Trophoblast cell (in vitro differentiated cells and primary cell): ENCODE data around the gene CLDN9.

Experiments
- DNase-seq, 2 donors: peaks; one replicate each; pipeline ENCODE4 v3.0.0-alpha.2; 2016
- H2AFZ ChIP-seq: 2 replicates; pipeline ENCODE4 v1.6.1; 2013; ENCODE audit warnings: low read length, moderate library complexity, mild to moderate bottlenecking; ENCODE audit not compliant: insufficient read depth, poor library complexity
- H2AK5ac ChIP-seq: 2 replicates; pipeline ENCODE4 v1.6.1; 2013; ENCODE audit warnings: mild to moderate bottlenecking, low read length
- H2BK120ac ChIP-seq: 2 replicates; pipeline ENCODE4 v1.6.1; 2013; ENCODE audit warnings: low read length, mild to moderate bottlenecking, moderate library complexity; ENCODE audit not compliant: insufficient read depth, poor library complexity
- H2BK12ac ChIP-seq: 2 replicates; pipeline ENCODE4 v1.6.1; 2013; ENCODE audit warnings: mild to moderate bottlenecking, low read length, moderate library complexity
- H2BK5ac ChIP-seq: 2 replicates; pipeline ENCODE4 v1.6.1; 2013; ENCODE audit warnings: low read length, low read depth, moderate library complexity, mild to moderate bottlenecking; ENCODE audit not compliant: poor library complexity
- H3K14ac ChIP-seq: 2 replicates; pipeline ENCODE4 v1.6.1; 2013; ENCODE audit warnings: mild to moderate bottlenecking, low read length
- H3K18ac ChIP-seq: 2 replicates; pipeline ENCODE4 v1.6.1; 2013; ENCODE audit warnings: mild to moderate bottlenecking, low read length
- H3K23ac ChIP-seq: 2 replicates; pipeline ENCODE4 v1.6.1; 2013; ENCODE audit warnings: low read length
- H3K27ac ChIP-seq: 2 replicates; pipeline ENCODE4 v1.5.1; 2013; ENCODE audit warnings: low read depth, mild to moderate bottlenecking, inconsistent platforms, low read length, moderate library complexity
- H3K27me3 ChIP-seq: 2 replicates; pipeline ENCODE4 v1.6.1; 2013; ENCODE audit warnings: inconsistent platforms, mild to moderate bottlenecking, low read length, moderate library complexity; ENCODE audit not compliant: insufficient read depth
- H3K36me3 ChIP-seq, 2 experiments: 1 replicate in 1 of 2; 2 replicates in 1 of 2; pipeline ENCODE4 v1.6.1; 2013; ENCODE audit warnings: low read length in 2 of 2, mild to moderate bottlenecking in 2 of 2, moderate library complexity in 1 of 2; ENCODE audit not compliant: insufficient read depth in 2 of 2, control insufficient read depth in 1 of 2
- H3K4ac ChIP-seq: 2 replicates; pipeline ENCODE4 v1.6.1; 2013; ENCODE audit warnings: low read depth, mild to moderate bottlenecking, low read length, moderate library complexity
- H3K4me1 ChIP-seq, 2 experiments: 1 replicate in 1 of 2; 2 replicates in 1 of 2; pipeline ENCODE4 v1.6.1; 2013; ENCODE audit warnings: low read length in 2 of 2, mild to moderate bottlenecking in 2 of 2, moderate library complexity in 1 of 2; ENCODE audit not compliant: insufficient read depth in 2 of 2, control insufficient read depth in 1 of 2
- H3K4me2 ChIP-seq: 2 replicates; pipeline ENCODE4 v1.6.1; 2013; ENCODE audit warnings: inconsistent platforms, mild to moderate bottlenecking, low read length, moderate library complexity
- H3K4me3 ChIP-seq: 2 replicates; pipeline ENCODE4 v1.5.1; 2013; ENCODE audit warnings: mild to moderate bottlenecking, low read depth, low read length, inconsistent platforms
- H3K79me1 ChIP-seq: one replicate; pipeline ENCODE4 v1.6.1; 2013; ENCODE audit warnings: low read length
- H3K79me2 ChIP-seq: 2 replicates; pipeline ENCODE4 v1.6.1; 2013; ENCODE audit warnings: low read length, mild to moderate bottlenecking; ENCODE audit not compliant: control insufficient read depth, insufficient read depth, poor library complexity
- H3K9ac ChIP-seq: 2 replicates; pipeline ENCODE4 v1.6.1; 2013; ENCODE audit warnings: mild to moderate bottlenecking, low read length
- H3K9me3 ChIP-seq: 2 replicates; pipeline ENCODE4 v1.6.1; 2013; ENCODE audit warnings: low read depth, mild to moderate bottlenecking, control low read depth, inconsistent platforms, low read length; ENCODE audit not compliant: insufficient read depth
- H4K12ac ChIP-seq: 2 replicates; pipeline ENCODE4 v1.6.1; 2013; ENCODE audit warnings: low read depth, mild to moderate bottlenecking, low read length, moderate library complexity
- H4K8ac ChIP-seq: 2 replicates; pipeline ENCODE4 v1.6.1; 2013; ENCODE audit warnings: low read depth, mild to moderate bottlenecking, low read length, moderate library complexity
- H4K91ac ChIP-seq: one replicate; pipeline ENCODE4 v1.6.1; 2013; ENCODE audit warnings: low read depth, mild to moderate bottlenecking, low read length, moderate library complexity
- WGBS: extraction: QIAGEN DNeasy Blood & Tissue Kit; methylation state at CpG from one replicate; pipeline ENCODE4 v1.1.7; 2013; ENCODE audit warnings: missing lambda C conversion rate; ENCODE audit not compliant: insufficient read length, insufficient coverage; ENCODE audit errors: extremely low coverage; 5-methylcytosine and 5-hydroxymethylcytosine counted together

The CLDN9 gene

DNA sequence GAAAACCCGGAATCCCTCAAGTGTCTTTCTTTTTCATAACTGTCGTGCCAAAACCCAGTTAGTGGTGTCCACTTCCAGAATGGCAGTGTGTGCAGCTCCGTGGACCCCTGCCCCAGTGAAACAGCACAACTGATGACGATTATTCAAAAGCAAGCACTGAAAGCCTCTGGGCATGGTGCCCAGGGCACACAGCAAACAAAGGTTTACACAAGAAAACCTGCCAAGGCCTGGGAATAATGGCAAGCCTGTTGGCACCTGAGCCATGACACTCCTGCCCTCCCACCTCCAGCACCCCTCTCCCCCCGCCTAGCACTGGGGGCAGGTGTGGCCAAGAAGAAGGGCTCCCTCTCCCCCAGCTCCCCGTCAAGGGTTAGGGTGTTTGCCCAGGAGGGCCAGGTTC is 35.3 kb upstream of the CLDN9 start:
- no peaks in the 10 kb centered on the region for H3K27me3 ChIP-seq
- no peak overlapping the region for H4K12ac ChIP-seq
- peaks cover 45 to 53% of the 10 kb centered on the region in 2 experiments for H3K36me3 ChIP-seq
- no peak overlapping the region for H4K91ac ChIP-seq
- H3K4ac ChIP-seq: no peak overlapping the region
- no peak overlapping the region for H2BK12ac ChIP-seq
- peaks cover 17 to 21% of the 10 kb centered on the region in 2 experiments for H3K4me1 ChIP-seq
- no peak overlapping the region for H3K9ac ChIP-seq
- H2AK5ac ChIP-seq: no peak overlapping the region
- no peak overlapping the region for H3K23ac ChIP-seq
- H2BK5ac ChIP-seq: no peak overlapping the region
- no peak overlapping the region for H4K8ac ChIP-seq
- no peak overlapping the region for H3K14ac ChIP-seq
- H3K79me1 ChIP-seq: peaks cover 15% of the 10 kb centered on the region
- no peak overlapping the region for H3K27ac ChIP-seq
- no CpG with 5 or more reads among the region's 6 CpGs for WGBS
- H3K9me3 ChIP-seq: no peaks in the 10 kb centered on the region
- no peak for DNase-seq
- no peak overlapping the region for H2AFZ ChIP-seq
- H3K4me2 ChIP-seq: no peak overlapping the region
- no peak overlapping the region for H3K18ac ChIP-seq
- H2BK120ac ChIP-seq: no peak overlapping the region
- H3K4me3 ChIP-seq: no peak overlapping the region
- H3K79me2 ChIP-seq: peaks cover 10% of the 10 kb centered on the region

DNA sequence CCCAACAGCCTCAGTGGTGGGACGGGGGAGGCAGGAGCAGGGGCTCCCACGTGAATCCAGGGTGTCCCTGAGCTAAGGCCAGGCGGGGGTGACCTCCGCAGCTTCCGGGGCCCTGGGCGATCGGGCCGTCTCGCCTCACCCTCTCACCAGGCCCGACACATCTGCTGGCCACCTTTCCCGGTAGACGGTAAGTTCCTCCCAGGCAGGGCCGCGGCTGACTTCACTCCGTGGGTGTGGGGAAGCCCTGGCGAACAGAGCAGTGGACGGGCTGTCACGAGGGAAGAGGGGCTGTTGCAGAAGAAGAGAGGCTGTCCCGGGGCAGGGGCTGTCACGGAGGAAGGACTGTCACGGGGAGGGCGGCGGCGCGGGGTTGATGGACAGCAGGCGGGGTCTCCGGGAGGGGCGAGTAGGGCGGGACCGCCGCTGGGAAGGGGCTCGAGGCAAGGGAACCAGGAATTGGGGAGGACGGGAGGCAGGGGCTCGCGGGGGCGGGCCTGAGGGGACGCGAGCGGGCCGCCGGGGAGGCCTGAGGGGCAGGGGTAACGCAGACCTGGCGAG is 33.0 kb upstream of the CLDN9 start:
- peak overlapping the region; percentile 76 for H3K9ac ChIP-seq
- peak overlapping the region; percentile 63 for H3K14ac ChIP-seq
- peak overlapping the region; percentile 38 for H4K12ac ChIP-seq
- H2BK120ac ChIP-seq: peak overlapping the region; percentile 65
- peak overlapping the region; percentile 54 for H3K18ac ChIP-seq
- H3K27me3 ChIP-seq: no peaks in the 10 kb centered on the region
- peaks cover 17 to 23% of the 10 kb centered on the region in 2 experiments for H3K4me1 ChIP-seq
- WGBS: no CpG with 5 or more reads among the region's 43 CpGs
- peak overlapping the region; percentile 59 for H2AK5ac ChIP-seq
- peak overlapping the region; percentile 80 for H3K4me2 ChIP-seq
- peaks cover 26 to 34% of the 10 kb centered on the region in 2 experiments for H3K36me3 ChIP-seq
- peak overlapping the region; percentile 85 for H3K4me3 ChIP-seq
- peak overlapping the region; percentile 73 for H3K4ac ChIP-seq
- H3K9me3 ChIP-seq: no peaks in the 10 kb centered on the region
- H2AFZ ChIP-seq: peak overlapping the region; percentile 78
- peak overlapping the region; percentile 84 for H2BK5ac ChIP-seq
- no peak overlapping the region for H3K23ac ChIP-seq
- H3K79me1 ChIP-seq: peaks cover 15% of the 10 kb centered on the region
- H3K27ac ChIP-seq: peak overlapping the region; percentile 37
- peak overlapping the region; percentile 53 for H4K8ac ChIP-seq
- DNase-seq: no peak
- peaks cover 10% of the 10 kb centered on the region for H3K79me2 ChIP-seq
- peak overlapping the region; percentile 89 for H4K91ac ChIP-seq
- H2BK12ac ChIP-seq: no peak overlapping the region

DNA sequence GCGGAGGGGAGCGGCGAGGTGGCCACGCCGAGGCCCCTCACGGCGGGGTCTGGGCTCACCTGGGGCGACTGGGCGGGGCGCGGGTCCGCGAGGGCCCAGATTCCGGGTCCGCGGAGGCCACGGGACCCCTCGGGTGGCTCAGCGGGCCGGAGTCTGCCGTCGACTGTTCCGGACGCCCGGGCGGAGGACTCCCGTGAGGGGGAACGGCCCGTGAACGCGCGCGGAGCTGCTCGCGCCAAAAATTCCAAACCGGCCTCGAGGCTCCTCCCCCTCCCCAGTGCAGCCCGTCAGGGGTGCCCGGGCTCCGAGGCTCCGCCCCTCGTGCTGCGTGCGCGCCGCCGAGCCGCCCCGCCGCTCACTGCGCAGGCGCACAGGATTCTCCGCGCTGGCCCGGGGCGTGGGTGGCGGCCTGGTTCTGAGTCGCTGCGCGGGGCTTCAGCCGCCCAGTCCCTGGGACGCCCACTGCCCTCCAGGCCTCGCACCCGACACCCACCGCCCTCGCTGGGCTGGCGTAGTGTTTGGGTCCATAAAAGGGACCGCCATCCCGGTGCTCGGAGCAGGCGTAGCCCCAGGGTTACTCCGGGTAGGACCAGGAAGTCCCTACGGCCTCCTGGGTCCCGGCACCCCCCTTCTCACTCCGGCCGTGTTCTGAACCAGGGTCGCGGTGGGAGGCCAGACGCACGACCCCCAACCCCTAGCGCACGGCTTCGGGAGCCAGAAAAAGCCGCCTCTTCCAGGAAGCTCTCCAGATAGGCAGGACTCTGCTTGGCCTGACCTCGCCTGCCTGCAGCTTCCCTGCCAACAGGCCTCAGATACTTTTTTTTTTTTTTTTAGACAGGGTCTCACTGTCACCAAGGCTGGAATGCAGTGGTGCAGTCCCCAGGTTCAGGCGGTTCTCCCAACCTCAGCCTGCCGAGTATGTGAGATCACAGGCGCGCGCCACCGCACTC is 32.2 kb upstream of the CLDN9 start, which contains the start of gene PKMYT1:
TSS of gene PKMYT1 (minus strand) at position 220 of the 950 bp plus-strand sequence. CDS start 789 bp downstream, outside the sequence.
- Histone ChIP-seq H2BK5ac (peak within 1 kb of the TSS; percentile 90), H3K9ac (peak within 1 kb of the TSS; percentile 98), H3K79me1 (peaks cover 15% of the 10 kb centered on the region), H3K23ac (no peak within 1 kb of the TSS), H4K91ac (peak within 1 kb of the TSS; percentile 99), H2AK5ac (peak within 1 kb of the TSS; percentile 99), H4K12ac (peak within 1 kb of the TSS; percentile 97), H3K4me1 (peaks cover 17 to 23% of the 10 kb centered on the region in 2 experiments), H4K8ac (peak within 1 kb of the TSS; percentile 100), H3K36me3 (peaks cover 19 to 26% of the 10 kb centered on the region in 2 experiments), H3K27ac (peak within 1 kb of the TSS; percentile 91), H3K9me3 (no peaks in the 10 kb centered on the region), H3K18ac (peak within 1 kb of the TSS; percentile 100), H3K79me2 (peaks cover 10% of the 10 kb centered on the region), H2BK12ac (peak within 1 kb of the TSS; percentile 25), H3K4me3 (peak within 1 kb of the TSS; percentile 88), H3K4me2 (peak within 1 kb of the TSS; percentile 96), H2BK120ac (peak within 1 kb of the TSS; percentile 97), H3K4ac (peak within 1 kb of the TSS; percentile 97), H3K14ac (peak within 1 kb of the TSS; percentile 99), H2AFZ (peak within 1 kb of the TSS; percentile 93), H3K27me3 (no peaks in the 10 kb centered on the region)
- no CpG with 5 or more reads among the region's 91 CpGs for WGBS
- DNase-seq: peak; percentile 93 to 97

DNA sequence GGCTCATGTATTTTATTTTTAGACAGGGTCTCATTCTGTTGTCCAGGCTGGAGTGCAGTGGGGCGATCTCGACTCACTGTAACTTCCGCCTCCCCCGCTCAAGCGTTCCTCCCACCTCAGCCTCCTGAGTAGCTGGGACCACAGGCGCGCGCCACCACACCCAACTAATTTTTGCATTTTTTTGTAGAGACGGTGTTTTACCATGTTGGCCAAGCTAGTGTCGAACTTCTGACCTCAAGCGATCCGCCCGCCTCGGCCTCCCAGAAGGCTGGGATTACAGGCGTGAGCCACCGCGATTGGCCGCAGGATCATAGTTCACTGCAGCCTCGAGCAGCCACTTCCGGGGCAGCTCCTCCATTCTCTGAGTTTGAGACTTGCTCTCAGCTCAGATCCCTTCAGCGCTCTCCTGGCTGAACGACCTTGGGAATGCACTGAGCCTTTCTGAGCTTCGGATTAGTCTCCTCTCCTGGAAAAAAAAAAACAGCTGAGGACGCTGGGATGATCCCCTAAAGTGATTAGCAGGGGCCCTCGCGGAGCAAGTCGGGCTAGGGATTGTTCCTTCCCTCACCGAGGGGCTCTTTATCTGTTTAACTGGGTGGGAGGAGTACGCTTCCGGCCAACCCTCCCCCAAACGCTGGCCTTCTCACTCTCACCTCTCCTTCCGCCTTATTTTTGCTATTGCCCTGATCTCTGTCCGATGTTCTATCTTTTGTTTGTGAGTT is 31.4 kb upstream of the CLDN9 start:
- Histone ChIP-seq H3K4me3 (no peak overlapping the region), H3K27me3 (no peaks in the 10 kb centered on the region), H2BK120ac (peak overlapping the region; percentile 97), H3K9me3 (no peaks in the 10 kb centered on the region), H3K79me2 (peaks cover 10% of the 10 kb centered on the region), H2BK12ac (peak overlapping the region; percentile 15), H3K9ac (no peak overlapping the region), H2BK5ac (no peak overlapping the region), H3K18ac (peak overlapping the region; percentile 100), H3K36me3 (peaks cover 11 to 18% of the 10 kb centered on the region in 2 experiments), H3K4me2 (peak overlapping the region; percentile 96), H4K8ac (peak overlapping the region; percentile 100), H3K14ac (peak overlapping the region; percentile 99), H3K79me1 (peaks cover 15% of the 10 kb centered on the region), H3K4ac (peak overlapping the region; percentile 15), H3K4me1 (peaks cover 17 to 23% of the 10 kb centered on the region in 2 experiments), H3K27ac (peak overlapping the region; percentile 31), H3K23ac (no peak overlapping the region), H2AFZ (no peak overlapping the region), H2AK5ac (peak overlapping the region; percentile 99), H4K91ac (peak overlapping the region; percentile 99), H4K12ac (peak overlapping the region; percentile 97)
- peak; percentile 10 to 48 for DNase-seq
- no CpG with 5 or more reads among the region's 33 CpGs for WGBS
